Tibial nerve (tissue), 4 donors: ENCODE data around the gene PREB. TPM values are rescaled to one million over a fixed set of nuclear protein-coding genes. Genes with fewer than 3 reads are reported as not detected.
A peak's percentile ranks its signal among the peaks of the same experiment; 100 is the strongest.
"Not testable (repeated sequence)": the region's sequence is repeated elsewhere in the genome, so short reads cannot be mapped to it uniquely, and the experiment has no call there.

Experiments used
- DNase-seq, 2 donors: peaks; one replicate each; pipeline ENCODE4 v3.0.0-alpha.2; 2019; ENCODE audit warnings: low spot score in 2 of 2
- H3K27ac ChIP-seq, 4 donors: fragments of 200-600 bp; sonication (generic) in 3 of 4; one replicate each; pipeline ENCODE4 v1.5.1; 2017 to 2019; ENCODE audit warnings: mild to moderate bottlenecking in 1 of 4
- H3K27me3 ChIP-seq, 2 donors: fragments of 200-600 bp; sonication (generic) in 1 of 2; one replicate each; pipeline versions ENCODE4 v1.5.1 to v1.6.0; 2017 to 2019
- H3K36me3 ChIP-seq, 3 donors: fragments of 200-600 bp; sonication (generic); one replicate each; pipeline ENCODE4 v1.5.1; 2018 to 2019
- H3K4me1 ChIP-seq, 4 donors: fragments of 200-600 bp; sonication (generic) in 3 of 4; one replicate each; pipeline ENCODE4 v1.5.1; 2017 to 2019
- H3K4me3 ChIP-seq, 4 donors: fragments of 200-600 bp; sonication (generic) in 3 of 4; one replicate each; pipeline ENCODE4 v1.5.1; 2017 to 2019; ENCODE audit warnings: mild to moderate bottlenecking in 1 of 4, moderate library complexity in 1 of 4
- H3K9me3 ChIP-seq, 4 donors: fragments of 200-600 bp; sonication (generic) in 3 of 4; one replicate each; pipeline ENCODE4 v1.5.1; 2017 to 2019
- CTCF ChIP-seq, 5 experiments: fragments of 200-600 bp in 3 of 5; fragments of 450-650 bp in 2 of 5; sonication (generic) in 3 of 5; IDR thresholded peaks; one replicate each; pipeline ENCODE4 v1.5.1; 2016 to 2019; ENCODE audit warnings: antibody characterized with exemption in 5 of 5, mild to moderate bottlenecking in 3 of 5, moderate library complexity in 2 of 5
- EP300 ChIP-seq, 2 donors: sonication (generic); formaldehyde crosslinking; IDR thresholded peaks; one replicate each; pipeline ENCODE4 v1.6.1; 2017; ENCODE audit warnings: antibody characterized with exemption in 2 of 2, mild to moderate bottlenecking in 1 of 2
- POLR2A ChIP-seq, 2 donors: fragments of 450-650 bp; IDR thresholded peaks; one replicate each; pipeline ENCODE4 v1.6.1; 2017; ENCODE audit warnings: antibody characterized with exemption in 2 of 2, mild to moderate bottlenecking in 2 of 2, moderate library complexity in 2 of 2
- WGBS, 2 donors: methylation state at CpG; one replicate each; pipeline ENCODE4 v1.1.5; 2018; 5-methylcytosine and 5-hydroxymethylcytosine counted together
- total RNA-seq, 4 donors: library from RNA; depleted of rRNA; stranded (reverse); fragments of >200 nt; gene quantifications; one replicate each; pipeline ENCODE4 v1.1.0, GENCODE V29; 2016

Gene PREB
- total RNA-seq, 4 donors from 2014 or later, result 54.4 to 114 (median 80.1) TPM

GRCh38 chr2:27118525-27119329 is 15.7 kb downstream of the PREB start, which contains the start of gene CGREF1:
Gene CGREF1, minus strand, starts transcription at chr2:27119128. Its CDS starts 14,762 bp downstream, at chr2:27104366.
- Histone ChIP-seq H3K36me3 (no peaks in the 10 kb centered on the region), H3K9me3 (no peaks in the 10 kb centered on the region), H3K4me1 (peaks cover 0 to 21% (median 7%) of the 10 kb centered on the region in 4 donors), H3K27me3 (peaks cover 0 to 31% of the 10 kb centered on the region in 2 donors), H3K4me3 (peak within 1 kb of the TSS; percentile 19 to 54 (median 29)), H3K27ac (no peak within 1 kb of the TSS)
- DNase-seq, result no peak
- TF ChIP-seq POLR2A (IDR thresholded peaks at IDR 0.05), result no peak
- TF ChIP-seq CTCF (IDR thresholded peaks at IDR 0.05), result no peak
- 11 to 12% methylated on average over 18 to 26 of the region's 84 CpGs for WGBS, 2 donors

GRCh38 chr2:27117995-27118524 is 16.4 kb downstream of the PREB start:
- Histone ChIP-seq H3K36me3 (no peaks in the 10 kb centered on the region), H3K9me3 (no peaks in the 10 kb centered on the region), H3K27ac (no peak overlapping the region), H3K4me3 (peak overlapping the region; percentile 19 to 54 (median 29)), H3K27me3 (peaks cover 0 to 31% of the 10 kb centered on the region in 2 donors), H3K4me1 (peaks cover 0 to 16% (median 4%) of the 10 kb centered on the region in 4 donors)
- WGBS, 2 donors, result 25 to 37% methylated on average over 11 to 14 of the region's 14 CpGs
- no peak for TF ChIP-seq POLR2A (IDR thresholded peaks at IDR 0.05)
- no peak for TF ChIP-seq EP300 (IDR thresholded peaks at IDR 0.05)
- TF ChIP-seq CTCF (IDR thresholded peaks at IDR 0.05), result no peak
- DNase-seq, result no peak

- TF ChIP-seq POLR2A (IDR thresholded peaks at IDR 0.05) (no peak), CTCF (IDR thresholded peaks at IDR 0.05) (no peak), EP300 (IDR thresholded peaks at IDR 0.05) (no peak)
- Histone ChIP-seq H3K27ac (no peak overlapping the region), H3K4me3 (no peak overlapping the region), H3K4me1 (peaks cover 0 to 11% (median 3%) of the 10 kb centered on the region in 4 donors), H3K36me3 (no peaks in the 10 kb centered on the region), H3K9me3 (no peaks in the 10 kb centered on the region), H3K27me3 (peaks cover 0 to 31% of the 10 kb centered on the region in 2 donors)
- DNase-seq, result no peak
- 64 to 65% methylated on average over 2 of the region's 2 CpGs for WGBS, 2 donors
Measured at GRCh38 chr2:27115519-27115918, 18.9 kb downstream of the PREB start.

GRCh38 chr2:27111392-27112078 is 22.9 kb downstream of the PREB start:
- H3K36me3 ChIP-seq, H3K4me3 ChIP-seq, H3K9me3 ChIP-seq, DNase-seq, H3K27ac ChIP-seq, H3K4me1 ChIP-seq, H3K27me3 ChIP-seq: not testable (repeated sequence)
- WGBS, 2 donors, result 92 to 95% methylated on average over 41 to 45 of the region's 49 CpGs

GRCh38 chr2:27110603-27111352 is 23.7 kb downstream of the PREB start:
- not testable (repeated sequence) for H3K36me3 ChIP-seq, H3K4me3 ChIP-seq, H3K9me3 ChIP-seq, DNase-seq, H3K4me1 ChIP-seq, H3K27ac ChIP-seq, H3K27me3 ChIP-seq
- WGBS, 2 donors, result 75 to 79% methylated on average over 24 of the region's 24 CpGs
